ENCODE data around the gene NFATC2. TPM values are rescaled to one million over a fixed set of nuclear protein-coding genes. Genes with fewer than 3 reads are reported as not detected.

NFATC2 gene
- polyA plus RNA-seq, 1 donor from 2014 or later, result not detected

- Histone ChIP-seq H3K27me3 (ENCODE audit: insufficient read depth, low read depth, low read length) (no peaks in the 10 kb centered on the region), H3K4me2 (ENCODE audit: low read length) (no peak overlapping the region), H2AFZ (ENCODE audit: low read depth, low read length) (no peak overlapping the region), H3K36me3 (ENCODE audit: insufficient read depth, low read length) (no peaks in the 10 kb centered on the region), H3K4me3 (ENCODE audit: low read length) (no peak overlapping the region), H3F3A (ENCODE audit: insufficient read depth, low read length, poor library complexity, severe bottlenecking) (no peaks in the 10 kb centered on the region), H3K27ac (ENCODE audit: low read length) (no peak overlapping the region), H4K20me1 (ENCODE audit: insufficient read depth) (no peaks in the 10 kb centered on the region), H3K9ac (ENCODE audit: low read length) (no peak overlapping the region), H3K9me3 (ENCODE audit: low read length) (no peaks in the 10 kb centered on the region), H3K9me2 (ENCODE audit: insufficient read depth, low read length) (no peaks in the 10 kb centered on the region), H3K79me2 (replicated peaks; ENCODE audit: insufficient read depth, low read length) (no peaks in the 10 kb centered on the region)
- TF ChIP-seq CTCF (IDR thresholded peaks at IDR 0.05; ENCODE audit: poor library complexity, severe bottlenecking) (no peak), TAF1 (IDR thresholded peaks at IDR 0.05; ENCODE audit: low read depth) (no peak), EZH2 (IDR thresholded peaks at IDR 0.05; ENCODE audit: borderline replicate concordance, insufficient read depth, low read length, poor library complexity, severe bottlenecking) (no peak), REST (IDR thresholded peaks at IDR 0.05; ENCODE audit: borderline replicate concordance) (no peak), EP300 (conservative IDR thresholded peaks at IDR 0.05; ENCODE audit: poor library complexity, severe bottlenecking) (no peak), POLR2AphosphoS5 (IDR thresholded peaks at IDR 0.05) (no peak), SMC3 (conservative IDR thresholded peaks at IDR 0.05; ENCODE audit: poor library complexity) (no peak), RAD21 (conservative IDR thresholded peaks at IDR 0.05) (no peak), MXI1 (conservative IDR thresholded peaks at IDR 0.05; ENCODE audit: poor library complexity, severe bottlenecking) (no peak)
Observed at GRCh38 chr20:51529081-51529681, 13.3 kb downstream of the NFATC2 start.

DNA sequence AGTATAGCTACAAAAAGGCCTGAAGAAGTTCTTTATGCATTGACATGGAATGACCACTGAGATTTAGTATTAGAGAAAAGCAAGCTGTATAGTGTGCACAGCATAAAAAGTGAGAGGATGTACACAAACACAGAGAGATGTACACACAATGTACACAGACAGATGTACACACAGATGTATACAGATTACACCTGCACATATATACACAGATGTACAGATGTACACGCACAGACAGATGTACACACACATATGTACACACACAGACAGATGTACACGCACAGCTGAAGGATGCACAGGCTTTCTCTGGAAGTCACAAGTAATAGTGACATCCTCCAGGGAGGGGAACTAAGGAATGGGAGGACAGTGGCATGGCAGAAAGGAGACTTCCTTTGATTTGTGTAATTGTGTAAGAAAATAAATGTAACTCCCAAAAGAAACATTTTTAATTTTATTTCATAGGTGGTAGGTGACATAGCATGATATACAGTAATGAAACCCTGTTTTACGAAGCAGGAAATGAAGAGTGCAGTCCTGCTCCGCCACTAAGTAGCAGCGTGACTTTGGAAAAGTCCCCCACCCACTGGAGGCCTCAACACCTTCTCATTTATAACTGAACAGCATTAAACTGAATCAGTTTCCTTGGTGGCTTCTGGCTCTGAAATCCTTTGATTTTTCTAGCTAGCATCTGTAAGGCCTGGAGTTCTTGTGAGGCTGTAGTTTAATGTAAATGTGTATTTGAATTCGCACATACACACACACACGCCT is 14.1 kb downstream of the NFATC2 start:
- no peaks in the 10 kb centered on the region for H3F3A ChIP-seq (ENCODE audit: insufficient read depth, low read length, poor library complexity, severe bottlenecking)
- H3K27ac ChIP-seq (ENCODE audit: low read length), result no peak overlapping the region
- H3K27me3 ChIP-seq (ENCODE audit: insufficient read depth, low read depth, low read length), result no peaks in the 10 kb centered on the region
- H3K79me2 ChIP-seq (replicated peaks; ENCODE audit: insufficient read depth, low read length), result no peaks in the 10 kb centered on the region
- no peaks in the 10 kb centered on the region for H3K36me3 ChIP-seq (ENCODE audit: insufficient read depth, low read length)
- TF ChIP-seq EZH2 (IDR thresholded peaks at IDR 0.05; ENCODE audit: borderline replicate concordance, insufficient read depth, low read length, poor library complexity, severe bottlenecking), result no peak
- TF ChIP-seq SMC3 (conservative IDR thresholded peaks at IDR 0.05; ENCODE audit: poor library complexity), result no peak
- no peak for TF ChIP-seq MXI1 (conservative IDR thresholded peaks at IDR 0.05; ENCODE audit: poor library complexity, severe bottlenecking)
- TF ChIP-seq EP300 (conservative IDR thresholded peaks at IDR 0.05; ENCODE audit: poor library complexity, severe bottlenecking), result no peak
- no peak for TF ChIP-seq CTCF (IDR thresholded peaks at IDR 0.05; ENCODE audit: poor library complexity, severe bottlenecking)
- TF ChIP-seq RAD21 (conservative IDR thresholded peaks at IDR 0.05), result no peak
- no peak for TF ChIP-seq POLR2AphosphoS5 (IDR thresholded peaks at IDR 0.05)
- TF ChIP-seq REST (IDR thresholded peaks at IDR 0.05; ENCODE audit: borderline replicate concordance), result no peak
- no peak for TF ChIP-seq TAF1 (IDR thresholded peaks at IDR 0.05; ENCODE audit: low read depth)
- H3K9ac ChIP-seq (ENCODE audit: low read length), result no peak overlapping the region
- no peaks in the 10 kb centered on the region for H3K9me2 ChIP-seq (ENCODE audit: insufficient read depth, low read length)
- no peak overlapping the region for H3K4me3 ChIP-seq (ENCODE audit: low read length)
- no peak overlapping the region for H2AFZ ChIP-seq (ENCODE audit: low read depth, low read length)
- H3K9me3 ChIP-seq (ENCODE audit: low read length), result no peaks in the 10 kb centered on the region
- no peak overlapping the region for H3K4me2 ChIP-seq (ENCODE audit: low read length)
- no peaks in the 10 kb centered on the region for H4K20me1 ChIP-seq (ENCODE audit: insufficient read depth)
